Measurements from ENCODE around the gene TMCO4.
A peak's percentile ranks its signal among the peaks of the same experiment; 100 is the strongest.

The TMCO4 gene

GRCh38 chr1:19775317-19775716 lies 24.4 kb downstream of the TMCO4 start:
- DNase-seq, result no peak

GRCh38 chr1:19774180-19774785 lies 25.4 kb downstream of the TMCO4 start:
- no peak for DNase-seq

GRCh38 chr1:19773485-19773884 lies 26.2 kb downstream of the TMCO4 start:
- no peak for DNase-seq

- no peak for DNase-seq
Observed at GRCh38 chr1:19772053-19772452, 27.7 kb downstream of the TMCO4 start.

GRCh38 chr1:19771350-19771749 lies 28.4 kb downstream of the TMCO4 start:
- DNase-seq, result no peak

- no peak for DNase-seq
Observed at GRCh38 chr1:19770436-19771190, 29.1 kb downstream of the TMCO4 start.

- DNase-seq, result no peak
Observed at GRCh38 chr1:19769211-19769932, 30.3 kb downstream of the TMCO4 start.

GRCh38 chr1:19768353-19769210 lies 31.1 kb downstream of the TMCO4 start:
- peak; percentile 79 for DNase-seq

GRCh38 chr1:19765623-19766022 lies 34.1 kb downstream of the TMCO4 start:
- DNase-seq, result peak; percentile 85

- DNase-seq, result no peak
Observed at GRCh38 chr1:19764848-19765247, 34.9 kb downstream of the TMCO4 start.

- DNase-seq, result no peak
Observed at GRCh38 chr1:19762175-19762779, 37.4 kb downstream of the TMCO4 start.

GRCh38 chr1:19759740-19760089 lies 40.0 kb downstream of the TMCO4 start:
- DNase-seq, result peak; percentile 76

- peak; percentile 89 for DNase-seq
Observed at GRCh38 chr1:19758227-19758830, 41.4 kb downstream of the TMCO4 start.

- no peak for DNase-seq
Observed at GRCh38 chr1:19757641-19758040, 42.1 kb downstream of the TMCO4 start.

- no peak for DNase-seq
Observed at GRCh38 chr1:19756480-19756879, 43.2 kb downstream of the TMCO4 start.

GRCh38 chr1:19754482-19754881 lies 45.2 kb downstream of the TMCO4 start:
- no peak for DNase-seq

GRCh38 chr1:19752083-19752696 lies 47.5 kb downstream of the TMCO4 start:
- DNase-seq, result no peak

GRCh38 chr1:19750882-19751276 lies 48.8 kb downstream of the TMCO4 start:
- DNase-seq, result no peak

GRCh38 chr1:19750101-19750881 lies 49.4 kb downstream of the TMCO4 start:
- no peak for DNase-seq

GRCh38 chr1:19749685-19750084 lies 50.0 kb downstream of the TMCO4 start:
- no peak for DNase-seq

- DNase-seq, result no peak
Observed at GRCh38 chr1:19747761-19748160, 52.0 kb downstream of the TMCO4 start.
